Endothelial cell of umbilical vein (primary cell): Measurements from ENCODE around the gene TMEM140. TPM values are rescaled to one million over a fixed set of nuclear protein-coding genes. Genes with fewer than 3 reads are reported as not detected.

Experiments used
- BruUV-seq: library from RNA; stranded (reverse); fragments of 400-500 nt; replicated peaks from 2 replicates; lab custom pipeline; 2021; lab: Mats Ljungman, UMichigan
- CTCF ChIA-PET: fragments of 300-600, 350-600 bp; sonication (Branson Sonifier 250); formaldehyde crosslinking; loops from one replicate; lab custom pipeline; 2021; ENCODE audit warnings: antibody characterized with exemption, inconsistent platforms; lab: Charles Lee
- POLR2A ChIA-PET: fragments of 300-600, 350-600 bp; sonication (Branson Sonifier 250); formaldehyde crosslinking; loops from one replicate; lab custom pipeline; 2021; ENCODE audit warnings: antibody characterized with exemption, inconsistent platforms; lab: Charles Lee
- DNase-seq: peaks from one replicate; pipeline ENCODE4 v3.0.0-alpha.2; 2011; ENCODE audit warnings: low read depth, low spot score
- FAIRE-seq: peaks from 2 replicates; lab custom pipeline; 2011; peaks lifted over from hg19 to GRCh38; lab: Jason Lieb, UNC
- H2AFZ ChIP-seq: 2 replicates; pipeline ENCODE4 v1.6.0; 2012; ENCODE audit warnings: low read depth, low read length, control low read depth, inconsistent platforms
- H3K27ac ChIP-seq: 2 replicates; pipeline ENCODE4 v1.5.1; 2011; ENCODE audit warnings: low read depth, mild to moderate bottlenecking, control low read depth, low read length, moderate library complexity; ENCODE audit not compliant: insufficient read depth
- H3K27me3 ChIP-seq, 2 experiments: 2 replicates each; pipeline versions ENCODE4 v1.6.0 to v1.6.1; 2011; ENCODE audit warnings: low read length in 2 of 2, mixed read lengths in 1 of 2; ENCODE audit not compliant: control insufficient read depth in 2 of 2, insufficient read depth in 2 of 2
- H3K36me3 ChIP-seq, 2 experiments: 2 replicates in 1 of 2; 3 replicates in 1 of 2; pipeline ENCODE4 v1.5.1; 2011; ENCODE audit warnings: low read length in 2 of 2, mild to moderate bottlenecking in 1 of 2, moderate library complexity in 1 of 2; ENCODE audit not compliant: control insufficient read depth in 2 of 2, insufficient read depth in 2 of 2; ENCODE audit errors: extremely low read depth in 1 of 2
- H3K4me1 ChIP-seq: 3 replicates; pipeline ENCODE4 v1.5.1; 2011; ENCODE audit warnings: mild to moderate bottlenecking, low read length; ENCODE audit not compliant: control insufficient read depth, insufficient read depth; ENCODE audit errors: extremely low read depth
- H3K4me2 ChIP-seq: 2 replicates; pipeline ENCODE4 v1.6.1; 2011; ENCODE audit warnings: low read length, control low read depth, mixed read lengths; ENCODE audit not compliant: insufficient read depth
- H3K4me3 ChIP-seq, 3 experiments: fragments of 200-600 bp in 1 of 3; sonication (generic), shearing (Covaris generic) in 1 of 3; replicated peaks in 1 of 3; 2 replicates each; pipeline ENCODE4 v1.5.1; 2011 to 2016; ENCODE audit warnings: control low read depth in 3 of 3, low read length in 3 of 3, mild to moderate bottlenecking in 2 of 3, inconsistent platforms in 1 of 3, low read depth in 1 of 3, moderate library complexity in 1 of 3; ENCODE audit not compliant: insufficient read depth in 1 of 3
- H3K79me2 ChIP-seq: 2 replicates; pipeline ENCODE4 v1.6.0; 2012; ENCODE audit warnings: low read length, inconsistent platforms; ENCODE audit not compliant: control insufficient read depth, insufficient read depth
- H3K9ac ChIP-seq: replicated peaks from 2 replicates; pipeline ENCODE3; 2011; ENCODE audit warnings: low read length, control low read depth; ENCODE audit not compliant: insufficient read depth; ENCODE audit errors: extremely low read depth
- H3K9me1 ChIP-seq: replicated peaks from 3 replicates; pipeline ENCODE4 v1.6.0; 2011; ENCODE audit warnings: mild to moderate bottlenecking, low read length; ENCODE audit not compliant: control insufficient read depth, insufficient read depth; ENCODE audit errors: extremely low read depth
- H3K9me3 ChIP-seq: replicated peaks from 2 replicates; pipeline ENCODE4 v1.5.1; 2012; ENCODE audit warnings: low read length, inconsistent platforms; ENCODE audit not compliant: control insufficient read depth, insufficient read depth
- H4K20me1 ChIP-seq: replicated peaks from 2 replicates; pipeline ENCODE3; 2011; ENCODE audit warnings: mild to moderate bottlenecking, low read length; ENCODE audit not compliant: control insufficient read depth, insufficient read depth; ENCODE audit errors: extremely low read depth
- EZH2 ChIP-seq: IDR thresholded peaks from 2 replicates; pipeline ENCODE4 v1.6.1; 2012; ENCODE audit warnings: borderline replicate concordance, low read depth, mild to moderate bottlenecking, moderate library complexity, low read length, inconsistent platforms; ENCODE audit not compliant: severe bottlenecking
- FOS ChIP-seq: IDR thresholded peaks from 2 replicates; pipeline ENCODE4 v1.6.1; 2011; ENCODE audit warnings: mild to moderate bottlenecking, low read length, moderate library complexity, borderline replicate concordance; ENCODE audit not compliant: insufficient read depth
- GATA2 ChIP-seq: IDR thresholded peaks from 2 replicates; pipeline ENCODE4 v1.7.0; 2011; ENCODE audit warnings: low read depth, mild to moderate bottlenecking, moderate library complexity, mixed read lengths, low read length; ENCODE audit not compliant: insufficient read length, insufficient read depth
- JUN ChIP-seq: IDR thresholded peaks from 2 replicates; pipeline ENCODE4 v1.6.1; 2011; ENCODE audit warnings: borderline replicate concordance, low read depth; ENCODE audit not compliant: insufficient read length, insufficient read depth
- MYC ChIP-seq: IDR thresholded peaks from one replicate; pipeline ENCODE4 v1.6.1; 2011; ENCODE audit warnings: mild to moderate bottlenecking, low read depth, low read length
- POLR2A ChIP-seq: IDR thresholded peaks from 2 replicates; pipeline ENCODE4 v1.6.1; 2012; ENCODE audit warnings: low read depth, mild to moderate bottlenecking, control low read depth, low read length
- POLR2AphosphoS5 ChIP-seq: IDR thresholded peaks from 2 replicates; pipeline ENCODE4 v1.6.1; 2012; ENCODE audit warnings: low read depth, mild to moderate bottlenecking, control low read depth, low read length, moderate library complexity; ENCODE audit not compliant: insufficient read depth
- dilution Hi-C: fragments of 300-500 bp; cut with MboI; formaldehyde crosslinking; loops from one replicate; pipeline ENCODE4 v1.15.0; 2019; ENCODE audit warnings: low sequenced_read_pairs; ENCODE audit not compliant: extremely low pct_ligation_motif_present
- intact Hi-C: fragments of 100-400 bp; cut with micrococcal nuclease; formaldehyde crosslinking; loops from one replicate; pipeline ENCODE4 v1.10.0; 2022
- polyA plus RNA-seq, 4 experiments: library from polyadenylated mRNA; depleted of rRNA in 3 of 4; stranded (reverse) in 3 of 4; unstranded in 1 of 4; fragments of >200 nt; gene quantifications; 2 replicates each; pipeline versions ENCODE4 v1.2.1 to v1.2.3, GENCODE V29; 2011 to 2012; ENCODE audit warnings: missing spikeins in 1 of 4
- total RNA-seq: library from RNA; stranded (reverse); gene quantifications from 2 replicates; pipeline ENCODE4 v1.2.3, GENCODE V29; 2021
- TF ChIP-seq, protein P1 (sequence below), 2 donors: IDR thresholded peaks; 1 replicate in 1 of 2; 2 replicates in 1 of 2; pipeline ENCODE4 v1.5.1; 2011; ENCODE audit warnings: low read length in 2 of 2, mild to moderate bottlenecking in 2 of 2, moderate library complexity in 2 of 2, control low read depth in 1 of 2, inconsistent platforms in 1 of 2, low read depth in 1 of 2; ENCODE audit not compliant: insufficient read depth in 1 of 2; ENCODE audit errors: extremely low read depth in 1 of 2
- TF ChIP-seq, protein P2 (sequence below): IDR thresholded peaks from 2 replicates; pipeline ENCODE4 v1.6.1; 2011; ENCODE audit not compliant: insufficient read depth, insufficient read length

TMEM140 gene
- total and polyA plus RNA-seq, 2 donors (not counting 3 experiments of a cell fraction or from before 2014, with no cell fraction given), result 17.9 to 26.5 TPM

DNA sequence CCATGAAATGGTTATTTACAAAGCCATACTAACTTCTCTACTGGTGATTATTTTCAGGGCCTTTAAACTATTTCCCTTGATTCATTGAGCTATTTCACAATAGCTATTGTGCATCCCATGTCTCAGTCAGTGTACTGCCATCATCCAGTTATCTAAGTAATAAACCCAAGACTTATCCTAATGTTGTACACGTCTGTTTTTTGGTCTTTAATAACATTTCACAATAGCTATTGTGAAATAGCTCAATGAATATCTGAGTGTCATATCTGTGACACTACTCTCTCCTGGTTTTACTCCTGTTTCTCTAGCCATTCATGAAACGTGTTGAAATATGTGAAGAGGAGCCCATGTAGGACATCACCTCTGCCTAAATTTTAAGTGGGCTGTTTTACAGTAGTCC is 36.5 kb upstream of the TMEM140 start:
- Histone ChIP-seq H3K36me3 (no peaks in the 10 kb centered on the region), H3K4me1 (peaks cover 4% of the 10 kb centered on the region), H3K27ac (no peak overlapping the region), H3K9me1 (no peaks in the 10 kb centered on the region), H3K4me3 (no peak overlapping the region), H3K4me2 (no peak overlapping the region), H2AFZ (no peak overlapping the region), H3K9me3 (no peaks in the 10 kb centered on the region), H3K79me2 (no peaks in the 10 kb centered on the region), H3K9ac (no peak overlapping the region), H4K20me1 (no peaks in the 10 kb centered on the region), H3K27me3 (no peaks in the 10 kb centered on the region)
- TF ChIP-seq GATA2 (no peak), JUN (no peak), POLR2A (no peak), FOS (no peak), POLR2AphosphoS5 (no peak), EZH2 (no peak), MYC (no peak)
- TF ChIP-seq, protein P1, sequence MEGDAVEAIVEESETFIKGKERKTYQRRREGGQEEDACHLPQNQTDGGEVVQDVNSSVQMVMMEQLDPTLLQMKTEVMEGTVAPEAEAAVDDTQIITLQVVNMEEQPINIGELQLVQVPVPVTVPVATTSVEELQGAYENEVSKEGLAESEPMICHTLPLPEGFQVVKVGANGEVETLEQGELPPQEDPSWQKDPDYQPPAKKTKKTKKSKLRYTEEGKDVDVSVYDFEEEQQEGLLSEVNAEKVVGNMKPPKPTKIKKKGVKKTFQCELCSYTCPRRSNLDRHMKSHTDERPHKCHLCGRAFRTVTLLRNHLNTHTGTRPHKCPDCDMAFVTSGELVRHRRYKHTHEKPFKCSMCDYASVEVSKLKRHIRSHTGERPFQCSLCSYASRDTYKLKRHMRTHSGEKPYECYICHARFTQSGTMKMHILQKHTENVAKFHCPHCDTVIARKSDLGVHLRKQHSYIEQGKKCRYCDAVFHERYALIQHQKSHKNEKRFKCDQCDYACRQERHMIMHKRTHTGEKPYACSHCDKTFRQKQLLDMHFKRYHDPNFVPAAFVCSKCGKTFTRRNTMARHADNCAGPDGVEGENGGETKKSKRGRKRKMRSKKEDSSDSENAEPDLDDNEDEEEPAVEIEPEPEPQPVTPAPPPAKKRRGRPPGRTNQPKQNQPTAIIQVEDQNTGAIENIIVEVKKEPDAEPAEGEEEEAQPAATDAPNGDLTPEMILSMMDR (IDR thresholded peaks at IDR 0.05; ENCODE audit: extremely low read depth in 1 of 2, insufficient read depth in 1 of 2, low read depth in 1 of 2, low read length in 2 of 2), result no peak
- TF ChIP-seq, protein P2, sequence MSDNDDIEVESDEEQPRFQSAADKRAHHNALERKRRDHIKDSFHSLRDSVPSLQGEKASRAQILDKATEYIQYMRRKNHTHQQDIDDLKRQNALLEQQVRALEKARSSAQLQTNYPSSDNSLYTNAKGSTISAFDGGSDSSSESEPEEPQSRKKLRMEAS, result no peak
- ChIA-PET POLR2A (no interaction called here), CTCF (no interaction called here)
- FAIRE-seq, result no peak
- no TSS peak for BruUV-seq
- DNase-seq, result no peak
- dilution Hi-C loops (no loop called here), intact Hi-C loops (no loop called here)
